HG03045 (cell line): ENCODE results near the gene ASCC2.
"Not testable (repeated sequence)": the region's sequence is repeated elsewhere in the genome, so short reads cannot be mapped to it uniquely, and the experiment has no call there.

Experiments used
- ATAC-seq: cut with Tn5 transposase; IDR thresholded peaks from one replicate; pipeline ENCODE4 v1.9.1; 2021; ENCODE audit warnings: mild to moderate bottlenecking, moderate library complexity; ENCODE audit not compliant: unreplicated experiment

The ASCC2 gene, protein sequence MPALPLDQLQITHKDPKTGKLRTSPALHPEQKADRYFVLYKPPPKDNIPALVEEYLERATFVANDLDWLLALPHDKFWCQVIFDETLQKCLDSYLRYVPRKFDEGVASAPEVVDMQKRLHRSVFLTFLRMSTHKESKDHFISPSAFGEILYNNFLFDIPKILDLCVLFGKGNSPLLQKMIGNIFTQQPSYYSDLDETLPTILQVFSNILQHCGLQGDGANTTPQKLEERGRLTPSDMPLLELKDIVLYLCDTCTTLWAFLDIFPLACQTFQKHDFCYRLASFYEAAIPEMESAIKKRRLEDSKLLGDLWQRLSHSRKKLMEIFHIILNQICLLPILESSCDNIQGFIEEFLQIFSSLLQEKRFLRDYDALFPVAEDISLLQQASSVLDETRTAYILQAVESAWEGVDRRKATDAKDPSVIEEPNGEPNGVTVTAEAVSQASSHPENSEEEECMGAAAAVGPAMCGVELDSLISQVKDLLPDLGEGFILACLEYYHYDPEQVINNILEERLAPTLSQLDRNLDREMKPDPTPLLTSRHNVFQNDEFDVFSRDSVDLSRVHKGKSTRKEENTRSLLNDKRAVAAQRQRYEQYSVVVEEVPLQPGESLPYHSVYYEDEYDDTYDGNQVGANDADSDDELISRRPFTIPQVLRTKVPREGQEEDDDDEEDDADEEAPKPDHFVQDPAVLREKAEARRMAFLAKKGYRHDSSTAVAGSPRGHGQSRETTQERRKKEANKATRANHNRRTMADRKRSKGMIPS

GRCh38 chr22:29837741-29838598, at the start of gene ASCC2:
TSS of gene ASCC2 (minus strand) at chr22:29838274. CDS start at chr22:29832325, 5,949 bp downstream.
- ATAC-seq = peak; percentile 93

- no peak for ATAC-seq
These were observed 49.3 kb upstream of the ASCC2 start for GRCh38 chr22:29887358-29887757.

DNA sequence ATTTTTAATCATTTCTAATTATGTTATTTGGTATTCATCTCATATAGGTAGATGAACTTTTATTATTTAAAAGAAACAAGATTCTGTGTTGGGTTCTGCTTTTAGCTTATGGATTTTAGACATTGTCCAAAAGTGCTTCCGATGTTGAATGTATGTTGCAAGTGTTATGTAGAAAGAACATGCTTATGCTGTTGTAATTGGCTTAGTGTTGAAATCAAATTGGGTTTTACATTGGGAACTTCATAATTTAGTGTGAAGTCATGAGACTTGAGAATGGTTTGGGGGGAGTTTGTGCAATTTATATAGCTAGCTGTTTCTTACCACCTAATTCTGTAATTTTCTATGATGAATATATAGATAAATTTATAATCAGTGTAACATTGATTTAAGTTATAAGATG, 48.5 kb upstream of the ASCC2 start:
- no peak for ATAC-seq

GRCh38 chr22:29885610-29886009, 47.5 kb upstream of the ASCC2 start:
- no peak for ATAC-seq

DNA sequence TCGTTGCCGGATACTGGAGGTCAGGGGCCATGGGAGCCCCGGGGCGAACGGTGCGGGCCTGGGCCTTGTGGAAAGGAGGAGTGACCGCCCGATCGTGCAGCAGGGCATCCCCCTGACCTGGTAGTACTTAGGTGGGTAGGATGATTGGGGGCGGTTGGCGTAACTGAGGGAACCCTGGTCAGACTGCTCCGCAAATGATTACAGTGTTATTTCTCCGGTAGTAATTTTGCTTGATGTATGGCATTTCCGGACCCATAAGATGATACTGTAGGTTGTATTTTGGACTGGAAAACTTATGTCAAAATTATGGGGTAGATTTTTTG, 45.7 kb upstream of the ASCC2 start:
- ATAC-seq = no peak

GRCh38 chr22:29883045-29883774, 45.1 kb upstream of the ASCC2 start, which contains the start of gene MTMR3:
TSS of gene MTMR3 (plus strand) at chr22:29883174. CDS start at chr22:29971060, 87,886 bp downstream.
- ATAC-seq = peak; percentile 81

DNA sequence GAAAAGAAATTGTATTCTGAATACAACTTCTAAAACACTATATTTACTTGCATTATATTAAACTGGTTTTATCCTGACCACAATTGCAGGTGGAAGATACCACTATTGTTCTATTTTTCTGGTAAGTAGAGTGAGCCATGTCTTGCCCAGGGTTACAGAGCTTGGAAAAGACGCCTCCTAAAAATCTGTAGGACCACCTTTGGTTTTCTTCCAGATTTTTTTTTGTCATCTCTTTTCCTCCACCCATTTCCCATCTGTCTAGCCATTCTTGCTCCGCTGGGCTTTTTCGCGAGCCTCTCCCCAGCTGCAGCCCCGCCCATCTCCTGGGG, 44.6 kb upstream of the ASCC2 start:
- no peak for ATAC-seq

GRCh38 chr22:29879753-29880152, 41.7 kb upstream of the ASCC2 start:
- no peak for ATAC-seq

DNA sequence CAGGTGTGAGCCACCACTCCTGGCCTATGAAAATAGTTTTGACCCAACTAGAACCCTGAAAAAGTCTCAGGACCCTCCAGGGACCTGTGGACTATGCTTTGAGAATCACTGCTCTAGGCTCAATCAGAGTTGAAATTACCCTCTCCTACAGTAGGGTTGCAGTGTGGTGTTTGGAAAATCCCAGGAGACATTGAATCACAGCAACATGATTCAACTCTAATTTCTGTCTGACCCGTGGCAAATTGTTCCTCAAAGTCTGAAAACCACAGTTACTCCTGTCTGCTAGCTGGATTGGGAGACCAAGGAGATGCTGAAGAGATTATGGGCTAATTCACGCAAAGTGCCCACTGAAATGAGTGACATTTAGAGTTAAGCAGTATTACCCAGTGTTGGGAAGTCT, 39.5 kb upstream of the ASCC2 start:
- no peak for ATAC-seq

GRCh38 chr22:29873943-29874342, 35.9 kb upstream of the ASCC2 start:
- ATAC-seq = no peak

DNA sequence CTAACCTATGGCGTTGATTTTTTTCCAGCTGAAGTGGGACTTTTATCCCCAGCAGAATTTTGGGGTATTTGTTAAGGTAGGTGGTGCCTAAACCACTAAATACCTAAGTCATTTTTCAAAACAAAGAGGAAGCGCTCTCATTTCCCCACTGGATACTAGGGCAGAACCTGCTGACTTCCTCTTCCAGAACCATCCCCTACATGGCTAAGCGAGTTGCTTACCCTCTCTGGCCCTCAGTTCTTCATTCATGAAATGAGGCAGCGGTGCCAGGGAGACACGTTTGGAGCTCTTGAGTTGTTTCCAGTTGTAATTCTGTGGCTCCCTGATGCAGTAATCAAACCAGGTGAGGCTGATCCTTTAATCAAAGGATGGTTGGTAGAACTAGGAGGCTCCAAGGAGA, 34.9 kb upstream of the ASCC2 start:
- no peak for ATAC-seq

DNA sequence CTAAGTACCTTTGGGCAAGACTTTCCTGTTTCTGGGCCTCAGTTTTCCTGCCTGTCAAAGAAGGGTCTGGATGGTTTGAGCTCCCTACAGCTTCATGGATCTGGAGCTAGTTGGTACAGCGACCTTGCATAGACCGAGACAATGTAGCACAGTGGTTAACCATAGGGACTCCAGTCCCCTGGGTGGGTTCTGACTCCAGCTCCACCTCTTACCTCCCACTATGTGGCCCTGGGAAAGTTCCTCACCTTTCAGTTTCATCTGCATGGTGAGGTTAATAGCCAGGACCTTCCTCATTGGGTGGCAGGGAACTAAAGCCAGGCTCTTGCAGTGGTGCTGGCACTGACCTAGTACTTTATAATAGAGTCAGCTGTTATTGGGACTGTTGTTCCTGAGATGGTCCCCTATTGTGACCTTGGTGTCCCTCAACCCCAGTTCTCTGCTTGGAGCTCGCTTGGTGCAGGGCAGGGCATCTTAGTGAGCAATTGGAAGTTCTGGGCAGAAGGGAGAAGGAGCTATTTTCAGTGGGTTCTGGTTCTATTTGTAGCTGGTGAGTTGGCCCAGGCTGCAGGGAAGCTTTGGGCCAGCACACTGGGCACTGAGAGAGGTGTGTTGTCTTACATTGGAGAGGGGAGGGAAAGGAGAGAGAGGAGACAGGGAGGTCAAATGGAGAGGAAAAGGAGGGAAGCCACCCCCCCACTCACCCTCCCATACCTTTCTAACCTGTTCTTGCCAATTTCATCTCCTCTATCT, 34.2 kb upstream of the ASCC2 start:
- ATAC-seq = no peak

- ATAC-seq = no peak
These were observed 33.6 kb upstream of the ASCC2 start for GRCh38 chr22:29871684-29872083.

DNA sequence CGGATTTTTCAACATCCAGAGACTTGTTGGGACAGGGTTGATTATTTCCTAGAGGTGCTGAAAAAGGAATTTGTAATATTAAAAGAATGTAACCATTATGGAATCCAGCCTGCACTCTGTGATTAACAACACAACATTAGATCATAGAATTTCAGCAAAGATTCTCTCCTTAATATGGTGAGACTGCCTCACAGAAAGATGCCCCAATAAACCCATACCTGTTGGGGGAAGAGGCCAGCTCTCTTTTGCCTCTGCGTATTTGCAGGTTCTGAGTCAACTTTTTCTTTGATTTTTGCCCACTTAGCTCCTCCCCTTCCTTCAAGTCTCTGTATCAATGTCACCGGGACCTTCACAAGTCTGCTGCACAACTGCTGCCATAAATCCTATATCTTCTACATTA, 32.5 kb upstream of the ASCC2 start:
- ATAC-seq = no peak

GRCh38 chr22:29867851-29868250, 29.8 kb upstream of the ASCC2 start:
- ATAC-seq = no peak

GRCh38 chr22:29867260-29867659, 29.2 kb upstream of the ASCC2 start:
- no peak for ATAC-seq

DNA sequence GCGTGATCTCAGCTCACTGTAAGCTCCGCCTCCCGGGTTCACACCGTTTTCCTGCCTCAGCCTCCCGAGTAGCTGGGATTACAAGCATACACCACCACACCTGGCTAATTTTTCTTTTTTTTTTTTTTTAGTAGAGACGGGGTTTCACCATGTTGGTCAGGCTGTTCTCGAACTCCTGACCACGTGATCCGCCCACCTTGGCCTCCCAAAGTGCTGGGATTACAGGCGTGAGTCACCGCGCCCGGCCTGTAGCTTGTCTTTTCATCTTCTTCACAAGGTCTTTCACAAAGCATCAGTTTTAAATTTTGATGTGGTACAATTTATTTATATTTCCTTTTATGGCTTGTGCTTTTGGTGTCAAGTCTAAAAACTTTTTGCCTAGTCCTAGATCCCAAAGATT, 27.5 kb upstream of the ASCC2 start:
- not testable (repeated sequence) for ATAC-seq

DNA sequence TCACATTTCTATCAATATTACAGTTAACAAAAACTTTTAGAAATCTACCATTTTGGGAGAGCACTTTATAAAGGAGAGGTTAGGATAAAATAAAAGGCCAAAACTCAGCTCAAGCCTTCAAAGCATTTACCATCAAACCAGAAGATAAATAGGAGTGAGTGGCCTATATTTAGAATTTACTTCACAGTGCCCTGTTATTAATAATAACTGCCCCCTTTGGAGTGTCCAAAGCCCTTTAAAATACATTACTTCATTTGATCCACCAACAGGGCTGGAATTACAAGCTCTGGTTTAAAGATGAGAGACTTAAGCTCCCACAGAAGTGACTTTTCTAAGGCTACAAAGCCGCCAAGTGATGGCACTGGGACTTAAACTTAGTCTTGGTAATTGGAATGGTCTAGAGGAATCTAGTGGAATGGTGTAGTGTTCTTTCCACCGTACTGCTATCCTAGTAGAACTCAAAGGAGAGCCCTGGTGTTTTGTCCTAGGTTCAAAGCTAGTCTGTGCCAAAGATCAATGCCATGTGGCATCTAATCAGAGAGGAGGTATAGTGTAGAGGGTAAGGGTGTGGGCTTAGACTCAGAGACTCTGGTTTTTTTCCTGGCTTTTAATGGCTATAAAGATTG, 23.7 kb upstream of the ASCC2 start:
- ATAC-seq = no peak

- ATAC-seq = no peak
These were observed 22.1 kb upstream of the ASCC2 start for GRCh38 chr22:29860006-29860766.
